ENCODE results near the gene UROS. TPM values are rescaled to one million over a fixed set of nuclear protein-coding genes. Genes with fewer than 3 reads are reported as not detected.

The UROS gene
- total RNA-seq, 1 experiment from 2014 or later, result 48.7 TPM

GRCh38 chr10:125838802-125839575, 15.9 kb upstream of the UROS start:
- H3K4me3 Mint-ChIP-seq, result no peak overlapping the region
- ATAC-seq (no peak), DNase-seq (ENCODE audit: low spot score) (no peak)
- no peaks in the 10 kb centered on the region for H3K4me1 Mint-ChIP-seq
- H3K9me3 Mint-ChIP-seq, result no peaks in the 10 kb centered on the region
- TF ChIP-seq PREB (CRISPR knock-in tag; IDR thresholded peaks at IDR 0.05; ENCODE audit: borderline replicate concordance), result no peak
- no peak for TF ChIP-seq ETV6 (CRISPR knock-in tag; IDR thresholded peaks at IDR 0.05)
- TF ChIP-seq ATF2 (CRISPR knock-in tag; IDR thresholded peaks at IDR 0.05; ENCODE audit: borderline replicate concordance, low read depth), result no peak
- no peak for TF ChIP-seq IRF2 (CRISPR knock-in tag; IDR thresholded peaks at IDR 0.05; ENCODE audit: borderline replicate concordance, low read depth)
- TF ChIP-seq CTCF (IDR thresholded peaks at IDR 0.05), result no peak
- TF ChIP-seq AR (CRISPR knock-in tag; IDR thresholded peaks at IDR 0.05), result no peak
- TF ChIP-seq MLX (CRISPR knock-in tag; IDR thresholded peaks at IDR 0.05), result no peak
- TF ChIP-seq ZSCAN18 (CRISPR knock-in tag; IDR thresholded peaks at IDR 0.05), result no peak
- TF ChIP-seq OVOL2 (CRISPR knock-in tag; IDR thresholded peaks at IDR 0.05; ENCODE audit: borderline replicate concordance), result no peak
- no peak for TF ChIP-seq FOXK1 (CRISPR knock-in tag; IDR thresholded peaks at IDR 0.05)
- TF ChIP-seq AFF4 (CRISPR knock-in tag; IDR thresholded peaks at IDR 0.05; ENCODE audit: borderline replicate concordance), result no peak
- no peak for TF ChIP-seq PRRX2 (CRISPR knock-in tag; IDR thresholded peaks at IDR 0.05)
- no peak for TF ChIP-seq SMAD4 (CRISPR knock-in tag; IDR thresholded peaks at IDR 0.05)
- TF ChIP-seq CREM (CRISPR knock-in tag; IDR thresholded peaks at IDR 0.05), result no peak
- TF ChIP-seq ZNF317 (CRISPR knock-in tag; IDR thresholded peaks at IDR 0.05; ENCODE audit: borderline replicate concordance, low read depth), result no peak
- TF ChIP-seq ELF4 (CRISPR knock-in tag; IDR thresholded peaks at IDR 0.05; ENCODE audit: low read depth), result no peak
- no peaks in the 10 kb centered on the region for H3K27me3 Mint-ChIP-seq (ENCODE audit: low read depth)
- H3K27ac Mint-ChIP-seq, result no peak overlapping the region
- H3K36me3 Mint-ChIP-seq, result peaks cover 68% of the 10 kb centered on the region
- CTCF ChIA-PET, result no interaction called here
- POLR2A ChIA-PET, result no interaction called here

Data from WTC11 (cell line).